Esophagus muscularis mucosa (tissue), 4 donors: Measurements from ENCODE around the gene KDELR1. TPM values are rescaled to one million over a fixed set of nuclear protein-coding genes. Genes with fewer than 3 reads are reported as not detected.

Experiments used
- DNase-seq: peaks from one replicate; pipeline ENCODE4 v3.0.0-alpha.2; 2017; ENCODE audit errors: extremely low spot score
- H3K27ac ChIP-seq, 4 donors: fragments of 200-600 bp; sonication (generic); replicated peaks in 1 of 4; 1 replicate in 3 of 4; 2 replicates in 1 of 4; pipeline ENCODE4 v1.5.1; 2016 to 2019; ENCODE audit warnings: mild to moderate bottlenecking in 1 of 4
- H3K27me3 ChIP-seq, 4 donors: fragments of 200-600 bp; sonication (generic); one replicate each; pipeline versions ENCODE4 v1.5.1 to v1.6.0; 2016 to 2019
- H3K36me3 ChIP-seq, 4 donors: fragments of 200-600 bp; sonication (generic); one replicate each; pipeline ENCODE4 v1.5.1; 2016 to 2019
- H3K4me1 ChIP-seq, 4 donors: fragments of 200-600 bp; sonication (generic); one replicate each; pipeline ENCODE4 v1.5.1; 2016 to 2019
- H3K4me3 ChIP-seq, 4 donors: fragments of 200-600 bp; sonication (generic); 1 replicate in 2 of 4; 2 replicates in 2 of 4; pipeline ENCODE4 v1.5.1; 2016 to 2019; ENCODE audit warnings: mild to moderate bottlenecking in 4 of 4, moderate library complexity in 1 of 4
- H3K9me3 ChIP-seq, 4 donors: fragments of 200-600 bp; sonication (generic); 1 replicate in 3 of 4; 2 replicates in 1 of 4; pipeline ENCODE4 v1.5.1; 2016 to 2019
- EP300 ChIP-seq: sonication (generic); formaldehyde crosslinking; IDR thresholded peaks from one replicate; pipeline ENCODE4 v1.6.1; 2017; ENCODE audit warnings: antibody characterized with exemption
- POLR2A ChIP-seq: fragments of 450-650 bp; IDR thresholded peaks from one replicate; pipeline ENCODE4 v1.6.1; 2017; ENCODE audit warnings: antibody characterized with exemption, moderate library complexity, mild to moderate bottlenecking, low read depth
- POLR2AphosphoS5 ChIP-seq, 2 donors: sonication (generic); formaldehyde crosslinking; IDR thresholded peaks; one replicate each; pipeline ENCODE4 v1.6.1; 2017; ENCODE audit warnings: antibody characterized with exemption in 2 of 2
- WGBS: methylation state at CpG from one replicate; pipeline ENCODE4 v1.1.5; 2018; 5-methylcytosine and 5-hydroxymethylcytosine counted together
- intact Hi-C: fragments of 100-400 bp; cut with DNase I; formaldehyde crosslinking; loops from one replicate; pipeline ENCODE4 v1.15.1; 2023
- total RNA-seq, 4 donors: library from RNA; depleted of rRNA; stranded (reverse); fragments of >200 nt; gene quantifications; one replicate each; pipeline versions ENCODE4 v1.1.0 to v1.2.1, GENCODE V29; 2016
- TF ChIP-seq, protein P1 (sequence below), 3 experiments: fragments of 200-600 bp in 2 of 3; fragments of 450-650 bp in 1 of 3; sonication (generic) in 2 of 3; IDR thresholded peaks; one replicate each; pipeline ENCODE4 v1.5.1; 2017 to 2019; ENCODE audit warnings: antibody characterized with exemption in 3 of 3, mild to moderate bottlenecking in 2 of 3, moderate library complexity in 1 of 3

KDELR1 gene
- total RNA-seq, 4 donors from 2014 or later: 55.2 to 105 (median 77.6) TPM

DNA sequence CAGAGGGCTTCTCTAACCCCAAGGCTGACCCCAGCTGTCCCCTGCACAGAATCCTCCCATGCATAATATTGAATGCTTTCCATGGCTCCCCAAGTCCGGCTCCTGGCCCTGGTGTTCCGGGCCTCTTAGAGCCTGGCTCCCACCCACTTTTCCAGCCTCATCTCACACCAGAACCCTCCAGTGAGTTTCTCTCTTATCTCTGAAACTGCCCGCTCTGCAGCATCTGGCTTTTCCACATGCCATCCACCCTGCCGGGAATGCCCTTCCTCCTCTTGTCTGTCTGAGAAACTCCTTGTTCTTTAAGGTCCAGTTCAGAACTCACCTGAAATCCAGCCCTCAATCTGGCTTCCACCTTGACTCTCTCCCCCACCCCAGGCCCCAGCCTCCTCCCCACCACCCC is 20.4 kb downstream of the KDELR1 start:
- Histone ChIP-seq H3K36me3 (no peaks in the 10 kb centered on the region), H3K9me3 (no peaks in the 10 kb centered on the region), H3K4me1 (no peaks in the 10 kb centered on the region), H3K27ac (no peak overlapping the region), H3K27me3 (no peaks in the 10 kb centered on the region), H3K4me3 (no peak overlapping the region)
- no peak for TF ChIP-seq POLR2AphosphoS5 (IDR thresholded peaks at IDR 0.05)
- intact Hi-C loops: no loop called here
- DNase-seq: no peak
- WGBS: 84% methylated on average over 4 of the region's 4 CpGs

DNA sequence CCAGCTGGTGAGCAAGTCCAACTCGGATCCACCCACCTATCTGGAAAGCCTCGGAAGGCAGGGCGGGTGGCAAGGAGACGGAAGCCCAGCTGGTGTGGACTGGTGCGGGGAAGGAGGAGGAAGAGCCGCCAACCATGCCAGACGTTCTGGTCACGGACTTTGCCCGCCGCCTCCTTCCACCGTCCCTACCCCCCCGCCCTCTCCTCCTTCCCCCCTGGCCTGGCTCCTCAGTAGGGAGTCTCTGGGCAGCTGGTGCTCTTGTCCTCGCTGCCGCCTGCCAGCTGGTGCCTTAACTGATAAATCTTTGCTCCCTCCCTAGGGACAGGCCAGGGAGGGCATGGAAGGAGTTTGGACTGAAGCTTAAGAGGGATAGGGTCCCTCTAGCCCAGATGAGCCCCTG is 22.4 kb downstream of the KDELR1 start:
- TF ChIP-seq, protein P1, sequence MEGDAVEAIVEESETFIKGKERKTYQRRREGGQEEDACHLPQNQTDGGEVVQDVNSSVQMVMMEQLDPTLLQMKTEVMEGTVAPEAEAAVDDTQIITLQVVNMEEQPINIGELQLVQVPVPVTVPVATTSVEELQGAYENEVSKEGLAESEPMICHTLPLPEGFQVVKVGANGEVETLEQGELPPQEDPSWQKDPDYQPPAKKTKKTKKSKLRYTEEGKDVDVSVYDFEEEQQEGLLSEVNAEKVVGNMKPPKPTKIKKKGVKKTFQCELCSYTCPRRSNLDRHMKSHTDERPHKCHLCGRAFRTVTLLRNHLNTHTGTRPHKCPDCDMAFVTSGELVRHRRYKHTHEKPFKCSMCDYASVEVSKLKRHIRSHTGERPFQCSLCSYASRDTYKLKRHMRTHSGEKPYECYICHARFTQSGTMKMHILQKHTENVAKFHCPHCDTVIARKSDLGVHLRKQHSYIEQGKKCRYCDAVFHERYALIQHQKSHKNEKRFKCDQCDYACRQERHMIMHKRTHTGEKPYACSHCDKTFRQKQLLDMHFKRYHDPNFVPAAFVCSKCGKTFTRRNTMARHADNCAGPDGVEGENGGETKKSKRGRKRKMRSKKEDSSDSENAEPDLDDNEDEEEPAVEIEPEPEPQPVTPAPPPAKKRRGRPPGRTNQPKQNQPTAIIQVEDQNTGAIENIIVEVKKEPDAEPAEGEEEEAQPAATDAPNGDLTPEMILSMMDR (IDR thresholded peaks at IDR 0.05): no peak
- no peak for TF ChIP-seq POLR2AphosphoS5 (IDR thresholded peaks at IDR 0.05)
- no peak for TF ChIP-seq POLR2A
- no peak for TF ChIP-seq EP300
- no peaks in the 10 kb centered on the region for H3K27me3 ChIP-seq
- DNase-seq: no peak
- intact Hi-C loops: no loop called here
- no peaks in the 10 kb centered on the region for H3K9me3 ChIP-seq
- 79% methylated on average over 13 of the region's 14 CpGs for WGBS
- H3K4me1 ChIP-seq: peaks cover 4 to 9% (median 6%) of the 10 kb centered on the region in 4 donors
- H3K36me3 ChIP-seq: no peaks in the 10 kb centered on the region
- H3K4me3 ChIP-seq: no peak overlapping the region
- no peak overlapping the region for H3K27ac ChIP-seq

DNA sequence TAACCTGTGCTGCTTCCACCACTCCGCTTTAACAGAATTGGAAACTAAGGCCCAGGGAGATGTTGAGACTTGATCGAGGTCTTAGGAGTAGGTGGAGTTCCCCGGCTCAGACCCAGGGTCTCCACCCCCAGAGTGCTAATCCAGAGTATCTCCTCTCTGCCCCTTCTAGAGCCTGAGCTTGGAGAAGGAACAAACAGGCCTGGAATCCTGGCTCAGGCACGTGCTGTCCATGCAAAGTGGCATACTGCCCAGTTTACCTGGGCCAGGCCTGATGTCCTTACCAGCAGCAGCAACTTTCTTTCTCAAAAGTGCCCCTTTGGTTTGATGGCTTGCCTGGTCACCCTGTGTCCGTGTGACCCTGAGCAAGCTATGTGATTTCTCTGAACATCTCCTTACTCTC is 23.5 kb downstream of the KDELR1 start:
- Histone ChIP-seq H3K9me3 (no peaks in the 10 kb centered on the region), H3K27ac (no peak overlapping the region), H3K36me3 (no peaks in the 10 kb centered on the region), H3K27me3 (no peaks in the 10 kb centered on the region), H3K4me3 (no peak overlapping the region), H3K4me1 (peaks cover 4 to 18% (median 15%) of the 10 kb centered on the region in 4 donors)
- DNase-seq: no peak
- 76% methylated on average over 5 of the region's 5 CpGs for WGBS
- intact Hi-C loops: no loop called here
- TF ChIP-seq POLR2A: no peak
- no peak for TF ChIP-seq EP300
- TF ChIP-seq, protein P1 (IDR thresholded peaks at IDR 0.05): no peak
- no peak for TF ChIP-seq POLR2AphosphoS5 (IDR thresholded peaks at IDR 0.05)

DNA sequence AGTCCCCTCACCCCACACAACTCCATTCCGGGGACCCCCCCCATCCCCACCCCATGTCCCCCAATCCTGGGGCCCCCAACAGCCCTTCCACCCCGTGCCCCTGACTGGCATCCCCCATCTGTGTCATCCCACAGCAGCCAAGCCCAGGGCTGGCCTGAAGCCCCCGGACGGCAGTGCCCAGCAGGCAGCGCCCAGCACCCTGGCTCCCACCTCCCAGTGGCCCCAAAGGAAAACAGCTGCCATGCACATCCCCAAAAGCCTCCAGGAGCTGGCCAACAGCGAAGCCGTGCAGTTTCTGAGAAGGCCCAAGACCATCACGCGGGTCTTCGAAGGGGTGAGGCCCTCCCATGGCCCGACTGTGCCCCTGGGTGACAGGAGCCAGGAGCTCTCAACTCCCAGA is 25.7 kb downstream of the KDELR1 start:
- no peak for DNase-seq
- Histone ChIP-seq H3K4me3 (no peak overlapping the region), H3K36me3 (peaks cover 0 to 6% (median 0%) of the 10 kb centered on the region in 4 donors), H3K27me3 (no peaks in the 10 kb centered on the region), H3K9me3 (no peaks in the 10 kb centered on the region), H3K4me1 (peaks cover 4 to 20% (median 16%) of the 10 kb centered on the region in 4 donors), H3K27ac (no peak overlapping the region)
- 83% methylated on average over 1 of the region's 11 CpGs for WGBS
- intact Hi-C loops: no loop called here
- TF ChIP-seq, protein P1 (IDR thresholded peaks at IDR 0.05): no peak
- TF ChIP-seq POLR2A (no peak), EP300 (no peak), POLR2AphosphoS5 (IDR thresholded peaks at IDR 0.05) (no peak)

DNA sequence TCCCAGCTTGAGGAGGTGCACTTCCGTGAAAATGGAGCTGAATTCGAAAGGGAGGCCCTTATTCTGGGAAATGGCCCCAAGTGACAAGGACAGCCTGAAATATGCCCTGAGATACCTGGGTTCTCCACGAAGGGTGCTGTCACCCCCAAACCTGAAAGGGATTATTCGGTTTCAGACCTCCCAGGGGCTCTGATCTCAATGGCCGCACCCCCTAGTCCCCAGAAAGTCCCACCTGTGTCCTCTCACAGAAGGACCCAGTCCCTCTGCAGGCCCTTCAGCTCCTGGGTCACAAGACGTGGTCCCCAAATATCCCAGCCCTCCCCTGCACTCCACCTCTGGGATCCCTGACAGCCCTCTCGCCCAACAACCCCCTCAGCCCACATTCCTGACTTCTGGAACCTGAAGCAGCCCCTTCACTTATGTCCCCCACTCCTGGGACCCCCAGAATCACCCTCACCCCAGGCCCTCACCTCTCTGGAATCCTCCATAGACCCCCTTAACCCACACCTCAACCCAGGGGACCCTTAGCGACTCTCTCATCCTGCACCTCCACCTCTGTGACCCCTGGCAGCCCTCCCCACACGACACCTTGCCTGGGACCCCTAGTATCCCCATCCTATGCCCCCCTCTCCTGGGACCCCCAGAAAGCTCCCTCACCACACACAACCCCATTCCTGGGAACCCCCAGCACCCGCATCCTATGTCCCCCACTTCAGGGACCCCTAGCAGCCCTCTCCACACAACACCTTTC is 26.6 kb downstream of the KDELR1 start:
- peaks cover 4 to 20% (median 16%) of the 10 kb centered on the region in 4 donors for H3K4me1 ChIP-seq
- H3K4me3 ChIP-seq: peak overlapping the region; percentile 63 to 74 (median 64)
- no peak for DNase-seq
- peak overlapping the region; percentile 92 to 97 (median 94) for H3K27ac ChIP-seq
- peaks cover 0 to 12% (median 2%) of the 10 kb centered on the region in 4 donors for H3K36me3 ChIP-seq
- WGBS: 81% methylated on average over 7 of the region's 10 CpGs
- no peak for TF ChIP-seq EP300
- no peaks in the 10 kb centered on the region for H3K27me3 ChIP-seq
- no peaks in the 10 kb centered on the region for H3K9me3 ChIP-seq
- intact Hi-C loops: no loop called here
